GM12874 (cell line): Measurements from ENCODE around the gene PPP2R5D.

Experiments used
- CTCF ChIP-seq: IDR thresholded peaks from 2 replicates; pipeline ENCODE4 v1.5.1; 2011; ENCODE audit warnings: low read depth, mild to moderate bottlenecking, control low read depth, low read length, moderate library complexity; ENCODE audit not compliant: insufficient read depth

Gene PPP2R5D

GRCh38 chr6:43050981-43051380 is 66.6 kb downstream of the PPP2R5D start:
- no peak for TF ChIP-seq CTCF

DNA sequence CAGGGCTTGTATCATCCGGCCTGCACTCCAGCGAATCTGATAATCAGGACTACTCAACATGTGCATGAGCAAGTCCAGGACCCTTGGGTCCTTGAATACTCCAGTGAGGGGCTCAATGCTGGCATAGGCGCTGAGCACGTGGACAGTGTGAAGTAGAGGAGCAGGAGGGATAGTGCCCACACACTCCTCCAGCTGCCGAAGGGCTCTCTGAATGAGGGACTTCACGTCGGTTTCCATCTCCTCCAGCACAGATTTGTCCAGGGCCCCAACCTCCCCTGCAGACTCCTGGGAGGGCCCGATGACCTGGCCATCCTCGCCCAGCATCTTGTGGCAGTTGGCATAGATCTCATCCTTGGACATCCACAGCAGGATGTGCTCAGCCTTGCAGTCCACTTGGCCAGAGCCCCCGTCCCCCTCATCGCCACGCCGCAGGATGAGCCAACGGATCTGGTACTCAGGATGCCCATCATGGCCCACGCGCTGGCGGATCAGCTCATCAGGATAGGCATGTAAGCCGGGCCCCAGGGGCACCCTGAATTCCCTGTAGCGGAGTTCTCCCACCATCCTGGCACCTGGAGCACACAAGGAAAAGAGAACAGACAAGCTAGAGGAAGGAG is 68.0 kb downstream of the PPP2R5D start:
- TF ChIP-seq CTCF: no peak

DNA sequence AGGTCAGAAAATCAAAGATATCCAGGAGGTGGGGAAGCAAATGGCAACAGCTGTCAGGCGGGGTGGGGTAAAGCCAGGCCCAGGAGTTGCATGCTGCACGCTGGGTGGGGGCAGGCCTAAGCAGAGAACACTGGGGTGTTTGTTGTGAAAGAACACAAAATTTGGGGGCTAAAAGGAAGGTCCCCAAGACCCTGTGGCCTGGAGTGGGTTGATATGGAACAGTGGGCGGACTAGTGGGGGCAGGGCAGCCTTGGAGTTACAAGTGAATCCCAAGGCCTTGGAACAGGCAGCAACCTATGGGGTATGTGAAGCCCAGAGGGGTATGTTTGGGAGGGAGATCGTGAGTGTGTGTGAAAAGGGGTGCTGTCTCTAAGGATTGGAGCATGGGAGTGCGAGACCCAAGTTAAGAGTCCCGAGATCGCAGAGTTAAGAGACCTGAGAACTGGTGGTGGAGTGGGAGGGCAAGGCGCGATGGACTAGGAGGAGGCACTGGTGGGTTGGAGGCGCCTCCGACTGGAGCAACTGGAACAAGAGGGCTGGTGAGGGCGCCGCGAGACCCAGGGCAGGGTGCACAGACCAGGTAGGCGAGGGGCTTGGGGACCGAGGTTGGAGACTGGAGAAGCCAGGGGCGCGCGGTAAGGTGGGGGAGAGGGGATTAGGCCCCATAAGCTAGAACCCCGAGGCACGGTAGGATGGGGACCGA is 68.6 kb downstream of the PPP2R5D start:
- no peak for TF ChIP-seq CTCF

GRCh38 chr6:43053545-43054205 is 69.3 kb downstream of the PPP2R5D start, which contains the start of gene CUL7:
Gene CUL7, minus strand, starts transcription at chr6:43053851. Its CDS starts 1,063 bp downstream, at chr6:43052788.
- no peak for TF ChIP-seq CTCF

DNA sequence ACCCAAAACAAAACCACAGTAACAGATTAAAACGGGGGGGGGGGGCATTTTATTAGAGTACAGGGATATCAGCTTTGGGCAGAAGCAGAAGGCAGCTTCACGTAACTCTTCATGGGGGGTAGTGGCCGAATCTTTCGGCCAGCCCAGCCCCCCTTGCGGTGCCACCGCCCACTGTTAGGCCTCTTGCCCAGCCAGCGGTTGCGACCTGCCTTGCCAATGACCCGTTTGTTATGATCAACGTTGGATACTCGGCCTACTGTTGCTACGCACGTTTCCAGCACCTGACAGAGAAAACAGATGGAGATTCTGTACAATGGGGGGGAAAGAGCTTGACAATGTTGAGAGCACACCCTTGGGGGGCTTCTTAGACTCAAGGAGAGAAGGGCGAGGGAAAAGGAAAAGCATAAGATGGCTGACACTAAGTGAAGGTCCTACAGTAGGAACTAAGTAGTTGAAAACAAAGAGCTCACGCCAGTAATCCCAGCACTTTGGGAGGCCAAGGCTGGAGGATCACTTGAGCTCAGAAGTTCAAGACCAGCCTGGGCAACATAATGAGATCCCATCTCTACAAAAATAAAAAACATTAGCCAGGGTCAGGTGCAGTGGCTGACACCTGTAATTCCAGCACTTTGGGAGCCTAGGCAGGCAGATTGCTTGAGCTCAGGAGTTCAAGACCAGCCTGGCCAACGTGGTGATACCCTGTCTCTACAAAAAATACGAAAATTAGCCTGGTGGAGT is 70.0 kb downstream of the PPP2R5D start:
- TF ChIP-seq CTCF: no peak

DNA sequence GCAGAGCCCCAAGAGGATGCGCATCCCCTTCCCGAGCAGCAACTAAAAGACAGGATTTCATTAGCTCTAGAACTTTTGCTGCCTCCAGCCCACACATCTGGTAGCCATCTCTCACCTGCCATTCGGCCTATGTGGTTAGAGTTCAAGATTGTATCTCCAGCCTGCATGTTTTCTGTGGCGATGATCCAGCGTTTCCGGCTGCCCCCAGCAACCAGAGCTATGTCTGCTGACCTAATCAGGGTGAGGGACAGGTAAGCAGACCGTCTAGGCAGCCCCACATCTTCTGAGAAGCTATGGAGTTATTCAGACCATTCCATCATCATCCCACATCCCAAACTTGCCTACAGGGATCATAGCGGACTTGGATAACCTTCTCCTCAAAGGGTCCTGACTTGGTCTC is 71.6 kb downstream of the PPP2R5D start:
- no peak for TF ChIP-seq CTCF

DNA sequence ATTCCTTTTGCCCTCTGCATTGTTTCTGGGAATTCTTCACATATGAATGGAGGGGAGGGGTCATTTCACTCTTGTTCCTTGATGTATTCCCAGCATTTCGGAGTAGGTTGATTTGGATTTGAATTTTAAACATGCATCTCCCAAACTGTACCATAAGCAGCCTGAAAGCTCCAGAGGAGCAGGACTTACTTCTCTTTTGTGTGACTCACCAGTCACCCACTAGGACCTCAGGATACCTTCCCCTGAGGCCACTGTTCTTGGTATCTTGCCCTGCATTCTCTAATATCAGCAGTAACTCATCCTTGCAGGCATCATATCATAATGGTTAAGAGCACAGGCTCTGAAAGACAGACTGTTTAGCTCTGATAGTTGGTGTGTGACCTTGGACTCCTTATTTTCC is 74.2 kb downstream of the PPP2R5D start:
- TF ChIP-seq CTCF: no peak
